Heart right ventricle (tissue), 16 donors: ENCODE data around the gene ROCK2. TPM values are rescaled to one million over a fixed set of nuclear protein-coding genes. Genes with fewer than 3 reads are reported as not detected.

ENCODE experiments used
- ATAC-seq, 8 donors: fragments of 200-7000 bp; cut with Tn5 transposase; one replicate each; pipeline ENCODE4 v1.9.1; 2020; ENCODE audit warnings: mild to moderate bottlenecking in 8 of 8, moderate library complexity in 8 of 8, moderate number of reproducible peaks in 1 of 8
- DNase-seq, 2 donors: peaks; one replicate each; pipeline ENCODE4 v3.0.0-alpha.2; 2020
- H3K27ac ChIP-seq, 10 donors: fragments of 200-600 bp; sonication (generic) in 2 of 10; one replicate each; pipeline versions ENCODE4 v1.5.0 to v1.8.0; 2020 to 2022; ENCODE audit warnings: mild to moderate bottlenecking in 3 of 10
- H3K27me3 ChIP-seq, 7 donors: fragments of 200-600 bp; one replicate each; pipeline ENCODE4 v1.8.0; 2021 to 2022; ENCODE audit warnings: mild to moderate bottlenecking in 2 of 7
- H3K36me3 ChIP-seq, 9 donors: fragments of 200-600 bp; sonication (generic) in 1 of 9; one replicate each; pipeline versions ENCODE4 v1.5.0 to v1.8.0; 2020 to 2022; ENCODE audit warnings: mild to moderate bottlenecking in 2 of 9
- H3K4me1 ChIP-seq, 9 donors: fragments of 200-600 bp; sonication (generic) in 1 of 9; one replicate each; pipeline versions ENCODE4 v1.5.0 to v1.8.0; 2020 to 2022; ENCODE audit warnings: mild to moderate bottlenecking in 4 of 9
- H3K4me3 ChIP-seq, 10 donors: fragments of 200-600 bp; sonication (generic) in 2 of 10; one replicate each; pipeline versions ENCODE4 v1.5.0 to v1.8.0; 2020 to 2022; ENCODE audit warnings: mild to moderate bottlenecking in 7 of 10, moderate library complexity in 2 of 10
- H3K9me3 ChIP-seq, 11 donors: fragments of 200-600 bp in 10 of 11; sonication (generic) in 2 of 11; one replicate each; pipeline versions ENCODE4 v1.5.0 to v1.8.0; 2013 to 2022; ENCODE audit warnings: mild to moderate bottlenecking in 2 of 11, control low read depth in 1 of 11, moderate library complexity in 1 of 11
- WGBS, 2 donors: extraction: QIAGEN DNeasy Blood & Tissue Kit; methylation state at CpG; one replicate each; pipeline ENCODE4 v1.1.7; 2013; ENCODE audit warnings: inconsistent platforms in 1 of 2; 5-methylcytosine and 5-hydroxymethylcytosine counted together
- intact Hi-C, 10 donors: fragments of 100-400 bp; cut with DNase I; formaldehyde crosslinking; loops; one replicate each; pipeline versions ENCODE4 v1.11.1 to v1.14.2; 2022
- polyA plus RNA-seq, 2 donors: library from polyadenylated mRNA; stranded (reverse); fragments of 200-250 nt; gene quantifications; one replicate each; pipeline ENCODE4 v1.2.3, GENCODE V29; 2013
- total RNA-seq, 10 donors: library from RNA; stranded (reverse); fragmentation: NEBNext Ultra II Directional in 3 of 10; extraction: Animal tissue kit (Norgen Biotek cat#: 25700) in 3 of 10; gene quantifications; one replicate each; pipeline versions ENCODE4 v1.2.1 to v1.2.4, GENCODE V29; 2021 to 2023
- TF ChIP-seq, protein P1 (sequence below), 9 donors: fragments of 200-600 bp; sonication (generic) in 2 of 9; IDR thresholded peaks; one replicate each; pipeline versions ENCODE4 v1.5.0 to v1.8.0; 2021 to 2022; ENCODE audit warnings: antibody characterized with exemption in 9 of 9, mild to moderate bottlenecking in 5 of 9, moderate library complexity in 1 of 9
- donor health status: Arrhythmogenic right ventricular cardiomyopathy.
- donor health status: ischemic (EF 13 %, LVEDD 7.1; RV severe dilation, severe dysfunction).
- donor health status: healthy with polysubstance abuse.
- donor health status: DM: no; HTN: yes; CAD: no.
- donor health status: DM: no; HTN: no; CAD: no.
- donor health status: ischemic (EF 25% LVEDD 6.9; RV normal size, moderate dysfunction).
- donor health status: ischemic (EF 25% LVEDD 5.7; RV mildly dilated, moderate dysfunction).
- donor health status: healthy.
- donor health status: DM: yes; HTN: yes; CAD: no.
- donor health status: Ischemic cardiomyopathy.
- donor health status: ischemic (EF 35%, LVEDD 5.7; RV mildly dilated, moderate dysfunction).
- donor health status: nonischemic (EF 11% LVEDD 7.7; RV severe dilation, severe dysfunction).
- donor health status: DM: yes; HTN: yes; CAD: no.
- donor health status: PGD.
- donor health status: ischemic (EF 29% LVEDD 5.4; RV normal size, mild dysfunction).
- donor health status: nonischemic (EF 23%, LVEDD 6.1; RV moderate dilation, normal function).

The ROCK2 gene
- total and polyA plus RNA-seq, 12 donors = 6.9 to 51.8 (median 36.5) TPM

GRCh38 chr2:11292464-11293255 lies 51.8 kb downstream of the ROCK2 start:
- Histone ChIP-seq H3K4me1 (peaks cover 0 to 70% (median 39%) of the 10 kb centered on the region in 9 donors), H3K36me3 (no peaks in the 10 kb centered on the region), H3K27me3 (no peaks in the 10 kb centered on the region), H3K9me3 (peaks cover 0 to 8% (median 0%) of the 10 kb centered on the region in 11 donors), H3K4me3 (no peak overlapping the region), H3K27ac (peak overlapping the region in 8 of 10 donors; percentile 9 to 66 (median 40))
- TF ChIP-seq, protein P1, sequence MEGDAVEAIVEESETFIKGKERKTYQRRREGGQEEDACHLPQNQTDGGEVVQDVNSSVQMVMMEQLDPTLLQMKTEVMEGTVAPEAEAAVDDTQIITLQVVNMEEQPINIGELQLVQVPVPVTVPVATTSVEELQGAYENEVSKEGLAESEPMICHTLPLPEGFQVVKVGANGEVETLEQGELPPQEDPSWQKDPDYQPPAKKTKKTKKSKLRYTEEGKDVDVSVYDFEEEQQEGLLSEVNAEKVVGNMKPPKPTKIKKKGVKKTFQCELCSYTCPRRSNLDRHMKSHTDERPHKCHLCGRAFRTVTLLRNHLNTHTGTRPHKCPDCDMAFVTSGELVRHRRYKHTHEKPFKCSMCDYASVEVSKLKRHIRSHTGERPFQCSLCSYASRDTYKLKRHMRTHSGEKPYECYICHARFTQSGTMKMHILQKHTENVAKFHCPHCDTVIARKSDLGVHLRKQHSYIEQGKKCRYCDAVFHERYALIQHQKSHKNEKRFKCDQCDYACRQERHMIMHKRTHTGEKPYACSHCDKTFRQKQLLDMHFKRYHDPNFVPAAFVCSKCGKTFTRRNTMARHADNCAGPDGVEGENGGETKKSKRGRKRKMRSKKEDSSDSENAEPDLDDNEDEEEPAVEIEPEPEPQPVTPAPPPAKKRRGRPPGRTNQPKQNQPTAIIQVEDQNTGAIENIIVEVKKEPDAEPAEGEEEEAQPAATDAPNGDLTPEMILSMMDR (IDR thresholded peaks at IDR 0.05) = no peak
- intact Hi-C loops = loop anchor here in 1 of 10 donors (5.0 kb wide), 2 partner anchors 40 to 50 kb away; no protein-coding TSS in a partner anchor
- peak; percentile 34 to 90 (median 78) for ATAC-seq
- DNase-seq = peak in 1 of 2 donors; percentile 15
- 59 to 70% methylated on average over 3 of the region's 3 CpGs for WGBS, 2 donors

- Histone ChIP-seq H3K4me1 (peaks cover 0 to 67% (median 43%) of the 10 kb centered on the region in 9 donors), H3K27me3 (no peaks in the 10 kb centered on the region), H3K27ac (peak overlapping the region in 1 of 10 donors; percentile 32), H3K4me3 (no peak overlapping the region), H3K36me3 (peaks cover 0 to 6% (median 0%) of the 10 kb centered on the region in 9 donors), H3K9me3 (peaks cover 0 to 8% (median 0%) of the 10 kb centered on the region in 11 donors)
- DNase-seq (no peak), ATAC-seq (no peak)
- TF ChIP-seq, protein P1 (IDR thresholded peaks at IDR 0.05) = no peak
- WGBS, 2 donors = 89 to 96% methylated on average over 4 of the region's 4 CpGs
- intact Hi-C loops = loop anchor here in 1 of 10 donors (5.0 kb wide), 2 partner anchors 42 to 48 kb away; no protein-coding TSS in a partner anchor
Measured at GRCh38 chr2:11290713-11291112, 53.7 kb downstream of the ROCK2 start.

GRCh38 chr2:11290211-11290610 lies 54.2 kb downstream of the ROCK2 start:
- intact Hi-C loops = loop anchor here in 1 of 10 donors (5.0 kb wide), 2 partner anchors 42 to 48 kb away; no protein-coding TSS in a partner anchor
- 83 to 86% methylated on average over 3 of the region's 3 CpGs for WGBS, 2 donors
- H3K4me1 ChIP-seq = peaks cover 0 to 67% (median 43%) of the 10 kb centered on the region in 9 donors

DNA sequence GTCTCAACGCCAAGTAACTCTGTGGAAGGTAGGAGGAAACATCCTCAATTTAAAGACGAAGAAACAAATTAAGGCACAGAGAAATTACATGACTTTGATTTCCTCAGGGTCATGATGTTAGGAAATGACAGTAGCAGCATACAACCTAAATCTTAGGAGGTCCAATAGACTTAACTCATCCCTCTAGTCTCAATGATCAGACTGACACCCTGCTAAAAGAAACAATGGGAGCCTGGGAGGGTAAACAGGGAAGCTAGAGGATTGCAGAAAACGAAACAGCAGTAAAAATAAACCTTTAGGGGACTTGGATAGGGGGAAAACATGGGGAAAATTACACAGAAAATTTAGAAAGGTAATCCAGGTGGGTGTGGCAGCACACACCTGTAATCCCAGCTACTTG lies 56.0 kb downstream of the ROCK2 start:
- peak overlapping the region in 2 of 10 donors; percentile 1 for H3K4me3 ChIP-seq
- 52 to 65% methylated on average over 3 of the region's 3 CpGs for WGBS, 2 donors
- DNase-seq (no peak), ATAC-seq (no peak)
- H3K36me3 ChIP-seq = peaks cover 0 to 29% (median 14%) of the 10 kb centered on the region in 9 donors
- H3K27ac ChIP-seq = peak overlapping the region in 7 of 10 donors; percentile 3 to 66 (median 46)
- intact Hi-C loops = loop anchor here in 3 of 10 donors (5.0 to 10.0 kb wide), 2 partner anchors 54 to 56 kb away; partner anchors contain the start of gene ROCK2 (in 3 of the 3)
- H3K27me3 ChIP-seq = no peaks in the 10 kb centered on the region
- peaks cover 0 to 64% (median 42%) of the 10 kb centered on the region in 9 donors for H3K4me1 ChIP-seq
- peaks cover 0 to 15% (median 4%) of the 10 kb centered on the region in 11 donors for H3K9me3 ChIP-seq
- TF ChIP-seq, protein P1 (IDR thresholded peaks at IDR 0.05) = no peak

More at GRCh38 chr2:11290211-11290610, 54.2 kb downstream of the ROCK2 start:
- H3K36me3 ChIP-seq = peaks cover 0 to 11% (median 0%) of the 10 kb centered on the region in 9 donors
- TF ChIP-seq, protein P1 (IDR thresholded peaks at IDR 0.05) = no peak
- no peak for DNase-seq
- H3K9me3 ChIP-seq = peaks cover 0 to 8% (median 0%) of the 10 kb centered on the region in 11 donors
- H3K27me3 ChIP-seq = no peaks in the 10 kb centered on the region
- H3K27ac ChIP-seq = peak overlapping the region in 1 of 10 donors; percentile 32
- ATAC-seq = no peak
- H3K4me3 ChIP-seq = no peak overlapping the region
